SK-N-MC (cell line): Measurements from ENCODE around the gene CD46.

ENCODE experiments used
- EZH2 ChIP-seq: fragments of 200-600 bp; sonication (generic); IDR thresholded peaks from one replicate; pipeline ENCODE4 v1.6.1; 2017; ENCODE audit warnings: antibody characterized with exemption
- POLR2AphosphoS5 ChIP-seq: IDR thresholded peaks from 2 replicates; pipeline ENCODE4 v1.6.1; 2012; ENCODE audit warnings: mild to moderate bottlenecking, low read depth, low read length, borderline replicate concordance

GRCh38 chr1:207805841-207806421 is 54.1 kb downstream of the CD46 start:
- no peak for TF ChIP-seq EZH2
- TF ChIP-seq POLR2AphosphoS5 = no peak
